Gastroesophageal sphincter (tissue), 3 donors: Measurements from ENCODE around the gene CYCS.

ENCODE experiments used
- CTCF ChIP-seq, 4 experiments: fragments of 200-600 bp in 2 of 4; fragments of 450-650 bp in 2 of 4; sonication (generic) in 1 of 4; IDR thresholded peaks; one replicate each; pipeline ENCODE4 v1.5.1; 2017 to 2019; ENCODE audit warnings: antibody characterized with exemption in 4 of 4, mild to moderate bottlenecking in 2 of 4, moderate library complexity in 2 of 4
- POLR2AphosphoS5 ChIP-seq: sonication (generic); formaldehyde crosslinking; IDR thresholded peaks from one replicate; pipeline ENCODE4 v1.6.1; 2017; ENCODE audit warnings: antibody characterized with exemption

DNA sequence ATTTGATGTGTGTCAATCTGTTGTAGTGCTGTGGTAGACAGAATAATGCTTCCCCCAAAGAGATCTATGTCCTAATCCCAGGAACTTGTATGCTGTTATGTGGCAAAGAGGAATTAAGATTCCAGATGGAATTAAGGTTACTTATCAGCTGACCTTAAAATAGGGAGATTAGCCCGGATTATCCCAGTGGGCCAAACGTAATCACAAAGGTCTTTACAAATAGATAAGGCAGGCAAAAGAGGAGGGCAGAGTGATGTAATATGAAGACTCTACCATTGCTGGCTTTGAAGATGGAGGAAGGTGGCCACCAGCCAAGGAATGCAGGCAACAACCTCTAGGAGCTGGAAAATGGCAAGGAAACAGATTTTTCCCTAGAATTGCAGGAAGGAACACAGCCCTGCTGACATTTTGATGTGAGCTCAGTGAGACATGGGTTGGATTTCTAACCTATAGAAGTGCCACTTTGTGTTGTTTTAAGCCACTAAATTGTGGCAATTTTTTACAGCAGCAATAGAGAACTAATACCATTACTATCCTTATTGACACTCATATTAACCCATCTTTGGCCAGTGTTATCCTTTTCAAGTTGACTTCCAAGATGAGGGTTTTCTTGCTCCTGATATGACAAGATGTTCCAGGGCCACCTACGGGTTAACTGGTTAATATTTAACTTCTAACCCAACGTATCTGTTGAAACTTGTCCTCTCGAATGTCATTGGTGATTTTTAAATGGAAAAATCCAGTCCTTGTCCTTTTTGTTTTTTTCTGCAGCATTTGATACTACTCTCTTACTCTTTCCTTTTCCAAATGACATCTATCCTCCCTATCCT lies 29.3 kb downstream of the CYCS start:
- TF ChIP-seq POLR2AphosphoS5 (no peak), CTCF (IDR thresholded peaks at IDR 0.05) (no peak)
